ENCODE measurements around the gene RC3H2.
"Not testable (repeated sequence)": the region's sequence is repeated elsewhere in the genome, so short reads cannot be mapped to it uniquely, and the experiment has no call there.

Gene RC3H2

DNA sequence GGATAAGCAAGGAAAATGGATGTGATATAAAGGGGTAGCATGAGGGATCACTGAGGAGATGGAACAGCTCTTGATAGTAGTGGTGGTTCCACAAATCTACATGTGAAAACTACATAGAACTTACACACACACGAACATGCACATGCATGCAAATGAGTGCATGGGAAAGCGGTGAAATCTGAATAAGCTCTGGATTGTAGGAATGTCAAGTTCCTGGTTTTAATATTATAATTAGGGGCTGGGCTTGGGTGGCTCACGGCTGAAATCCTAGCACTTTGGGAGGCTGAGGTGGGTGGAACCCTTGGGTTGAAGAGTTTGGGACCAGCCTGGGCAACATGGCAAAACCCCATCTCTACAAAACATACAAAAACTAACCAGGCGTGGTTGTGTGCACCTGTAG lies 63.7 kb downstream of the RC3H2 start:
- DNase-seq (ENCODE audit: low read depth in 2 of 2) = no peak

DNA sequence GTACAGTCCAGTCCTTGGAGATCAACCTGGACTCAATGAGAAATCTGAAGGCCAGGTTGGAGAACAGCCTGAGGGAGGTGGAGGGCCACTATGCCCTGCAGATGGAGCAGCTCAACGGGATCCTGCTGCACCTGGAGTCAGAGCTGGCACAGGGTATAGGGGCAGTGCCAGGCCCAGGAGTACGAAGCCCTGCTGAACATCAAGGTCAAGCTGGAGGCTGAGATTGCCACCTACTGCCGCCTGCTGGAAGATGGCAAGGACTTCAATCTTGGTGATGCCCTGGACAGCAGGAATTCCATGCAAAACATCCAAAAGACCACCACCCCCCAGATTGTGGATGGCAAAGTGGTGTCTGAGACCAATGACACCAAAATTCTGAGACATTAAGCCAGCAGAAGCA lies 66.7 kb downstream of the RC3H2 start:
- not testable (repeated sequence) for DNase-seq (ENCODE audit: low read depth in 2 of 2)

DNA sequence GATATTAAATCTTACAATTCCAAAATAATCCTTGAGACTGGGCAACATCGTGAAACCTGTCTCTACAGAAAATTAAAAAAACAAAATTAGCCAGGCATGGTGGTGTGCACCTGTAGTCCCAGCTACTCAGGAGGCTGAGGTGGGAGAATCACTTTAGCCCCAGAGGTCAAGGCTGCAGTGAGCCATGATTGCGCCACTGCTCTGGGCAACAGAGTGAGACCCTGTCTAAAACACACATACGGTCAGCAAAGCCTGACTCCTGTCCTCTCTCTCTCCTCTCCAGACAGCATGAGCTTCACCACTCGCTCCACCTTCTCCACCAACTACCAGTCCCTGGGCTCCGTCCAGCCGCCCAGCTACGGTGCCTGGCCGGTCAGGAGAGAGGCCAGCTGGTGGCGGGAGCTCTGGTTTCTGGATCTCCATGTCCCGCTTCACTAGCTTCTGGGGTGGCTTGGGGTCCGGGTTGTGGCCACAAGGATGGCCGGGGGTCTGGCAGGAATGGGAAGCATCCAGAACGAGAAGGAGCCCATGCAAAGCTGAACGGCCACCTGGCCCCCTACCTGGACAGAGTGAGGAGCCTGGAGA lies 67.8 kb downstream of the RC3H2 start:
- no peak for DNase-seq (ENCODE audit: low read depth in 2 of 2)

DNA sequence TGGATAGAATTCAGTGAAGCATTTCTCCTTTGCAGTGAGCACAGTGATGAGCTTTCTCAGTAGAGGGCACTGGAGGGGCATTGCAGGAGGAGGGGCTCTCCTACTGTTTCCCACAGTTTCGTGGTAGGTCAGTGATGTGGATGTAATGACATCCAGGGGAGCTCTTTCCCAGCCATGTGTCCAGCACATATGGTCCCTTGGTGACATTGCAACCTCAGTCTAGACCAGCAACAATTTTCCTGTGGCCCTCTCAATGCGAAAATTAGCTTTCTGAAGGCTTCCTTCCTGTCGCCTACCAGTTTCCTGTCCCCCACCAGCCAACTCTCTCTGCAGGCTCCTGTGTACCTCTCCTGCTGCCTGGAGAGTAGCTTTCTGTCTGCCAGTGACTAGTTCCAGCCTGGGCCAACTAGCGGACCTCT lies 69.8 kb downstream of the RC3H2 start:
- no peak for DNase-seq (ENCODE audit: low read depth in 2 of 2)

DNA sequence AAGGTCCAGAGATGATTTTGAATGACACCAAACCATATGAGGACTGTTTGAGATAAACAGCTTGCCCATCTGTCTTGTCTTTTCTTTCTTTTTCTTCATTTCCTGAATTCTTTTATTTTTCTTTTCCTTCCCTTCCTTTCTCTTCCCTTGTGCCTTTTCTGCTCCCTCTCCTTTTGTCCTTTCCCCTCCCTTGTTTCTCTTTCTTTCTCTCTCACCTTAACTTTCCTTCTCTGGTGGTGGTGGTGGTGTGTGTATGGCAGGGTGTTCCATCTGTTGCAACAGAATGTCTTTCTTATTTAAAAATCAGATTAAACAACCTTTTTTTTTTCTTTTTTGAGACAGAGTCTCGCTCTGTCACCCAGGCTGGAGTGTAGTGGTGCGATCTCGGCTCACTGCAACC lies 73.0 kb downstream of the RC3H2 start:
- no peak for DNase-seq (ENCODE audit: low read depth in 2 of 2)

DNA sequence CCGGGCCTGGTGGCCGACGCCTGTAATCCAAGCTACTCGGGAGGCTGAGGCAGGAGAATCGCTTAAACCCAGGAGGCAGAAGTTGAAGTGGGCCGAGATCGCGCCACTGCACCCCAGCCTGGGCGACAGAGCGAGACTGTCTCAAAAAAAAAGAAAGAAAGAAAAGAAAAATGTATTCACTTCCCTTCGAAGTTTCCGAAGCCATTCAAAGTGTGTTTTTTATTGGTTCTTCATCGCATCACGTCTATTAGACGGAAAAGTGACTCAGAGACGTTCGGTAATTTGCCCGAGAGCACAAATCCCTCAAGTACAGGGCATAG lies 76.2 kb downstream of the RC3H2 start:
- not testable (repeated sequence) for DNase-seq (ENCODE audit: low read depth in 2 of 2)

DNA sequence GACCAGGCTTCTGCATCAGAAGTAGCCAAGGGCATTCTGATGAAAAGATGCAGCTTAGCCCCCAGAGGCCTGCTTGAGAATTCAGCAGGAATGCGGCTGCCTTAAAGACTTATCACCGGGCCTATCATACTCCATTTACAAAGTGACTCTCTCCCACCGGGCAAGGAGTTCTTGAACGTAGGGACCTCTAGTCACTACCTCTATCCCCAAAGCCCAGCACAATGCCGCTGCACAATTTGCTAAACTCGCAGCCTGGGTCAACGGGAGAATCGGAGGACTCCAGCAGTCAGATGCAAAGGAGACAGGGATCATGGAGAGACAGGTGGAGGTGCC lies 77.4 kb downstream of the RC3H2 start:
- DNase-seq (ENCODE audit: low read depth in 2 of 2) = no peak

DNA sequence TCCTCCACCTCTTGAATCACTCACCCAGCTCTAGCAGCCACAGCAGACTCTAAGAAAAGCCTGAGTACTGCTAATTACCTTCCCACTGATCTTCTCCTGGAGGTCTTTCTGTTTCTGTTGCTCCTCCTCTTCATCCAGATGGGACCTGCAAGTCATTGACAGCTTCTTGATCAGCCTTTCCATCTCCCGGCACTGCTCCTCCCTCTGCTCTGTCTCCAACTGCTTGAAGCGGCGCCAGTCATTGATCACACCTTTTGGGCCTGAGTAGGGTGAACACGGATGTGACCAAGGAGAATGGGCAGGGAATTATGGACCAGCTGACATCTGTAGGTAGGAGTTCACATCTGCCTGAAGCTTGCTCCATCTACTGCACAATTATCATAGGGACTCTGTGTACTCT lies 82.2 kb downstream of the RC3H2 start:
- DNase-seq (ENCODE audit: low read depth in 2 of 2) = no peak

DNA sequence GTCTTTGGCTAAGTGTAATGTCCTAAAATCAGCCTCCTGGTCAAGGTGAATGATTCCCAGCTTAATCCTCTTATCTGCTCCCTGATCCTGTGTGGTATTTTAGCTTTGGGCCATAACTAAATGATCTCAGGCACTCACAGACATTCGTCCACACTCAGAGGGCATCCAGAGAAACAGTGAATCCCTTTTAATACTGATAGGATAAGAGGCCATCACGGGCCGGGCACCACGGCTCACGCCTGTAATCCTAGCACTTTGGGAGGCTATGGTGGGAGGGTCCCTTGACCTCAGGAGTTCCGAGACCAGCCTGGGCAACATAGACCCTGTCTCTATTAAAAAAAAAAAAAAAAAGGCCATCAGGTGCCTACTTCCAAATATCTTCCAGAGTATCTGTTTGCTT lies 83.1 kb downstream of the RC3H2 start:
- DNase-seq (ENCODE audit: low read depth in 2 of 2) = no peak

DNA sequence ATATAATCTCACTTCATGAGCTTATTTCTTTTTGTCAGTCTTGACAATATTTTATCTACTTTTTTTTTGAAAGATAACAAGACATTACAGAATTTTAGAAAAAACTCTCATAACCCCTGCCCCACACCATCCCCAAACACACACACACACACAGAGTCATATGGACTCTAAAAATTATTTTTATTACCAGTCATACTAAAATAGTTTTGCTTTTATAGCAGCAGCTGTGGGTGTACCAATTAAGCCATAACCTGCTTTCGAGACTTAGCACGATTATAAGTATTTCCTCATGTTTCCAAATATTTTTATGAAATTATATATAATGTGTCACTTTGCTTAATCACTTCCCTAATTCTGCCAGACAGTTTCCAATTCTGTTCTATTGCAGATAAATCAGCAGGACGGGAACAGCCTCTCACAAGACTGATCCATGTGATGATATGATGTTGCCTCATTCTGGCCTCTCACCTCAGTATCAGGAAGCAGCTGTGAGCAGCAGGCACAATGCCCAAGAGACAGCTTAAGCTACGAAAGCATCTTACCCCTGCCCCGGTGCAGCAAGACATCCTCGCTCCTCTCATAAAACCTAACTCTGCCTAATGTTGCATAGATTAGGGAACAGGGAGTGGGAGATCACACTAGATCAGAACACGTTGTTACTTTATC lies 83.7 kb downstream of the RC3H2 start:
- DNase-seq (ENCODE audit: low read depth in 2 of 2) = no peak

DNA sequence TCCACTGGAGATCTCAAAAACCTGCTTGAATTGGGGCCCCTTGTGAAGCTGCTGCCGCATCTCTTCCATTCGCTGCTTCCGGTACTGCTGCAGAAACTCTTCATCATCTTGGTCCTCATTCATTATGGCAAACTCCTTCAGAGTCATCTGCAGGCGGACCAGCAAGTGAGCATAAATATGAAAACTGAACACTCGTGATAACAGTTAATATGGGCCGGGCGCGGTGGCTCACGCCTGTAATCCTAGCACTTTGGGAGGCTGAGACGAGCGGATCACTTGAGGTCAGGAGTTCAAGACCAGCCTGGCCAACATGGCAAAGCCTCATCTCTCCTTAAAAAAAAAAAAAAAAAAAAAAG lies 84.7 kb downstream of the RC3H2 start:
- no peak for DNase-seq (ENCODE audit: low read depth in 2 of 2)

DNA sequence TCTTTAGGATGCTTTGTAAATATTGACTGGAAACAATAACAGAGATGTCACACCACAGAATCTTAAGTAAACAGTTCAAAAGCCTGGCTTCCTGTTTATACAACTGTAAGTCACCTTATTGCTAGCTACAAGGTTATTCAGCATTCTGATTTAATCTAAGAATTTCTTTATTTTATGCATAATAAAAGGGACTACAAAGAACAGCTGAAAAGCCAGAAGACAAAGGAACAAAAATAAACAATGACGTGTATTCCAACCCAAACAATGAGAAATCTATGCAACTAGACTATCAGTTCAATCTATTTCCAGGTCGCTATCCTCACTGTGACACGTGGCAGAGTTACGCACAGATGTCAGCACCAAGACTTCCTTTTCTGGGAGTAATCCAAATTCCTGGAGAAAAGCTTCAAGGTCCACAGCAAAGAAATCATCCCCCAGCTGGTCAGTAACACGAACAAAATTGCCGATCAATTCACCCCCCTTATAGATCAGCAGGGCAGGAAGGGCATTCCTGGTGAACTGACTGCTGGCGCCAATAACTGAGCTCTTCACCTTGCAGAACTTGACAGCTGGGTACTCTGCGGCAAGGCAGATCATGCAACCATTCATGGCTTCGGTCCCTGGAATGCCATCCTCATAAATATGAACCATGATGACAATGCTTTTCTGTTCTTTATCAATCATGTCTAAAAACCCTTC lies 85.2 kb downstream of the RC3H2 start:
- no peak for DNase-seq (ENCODE audit: low read depth in 2 of 2)

DNA sequence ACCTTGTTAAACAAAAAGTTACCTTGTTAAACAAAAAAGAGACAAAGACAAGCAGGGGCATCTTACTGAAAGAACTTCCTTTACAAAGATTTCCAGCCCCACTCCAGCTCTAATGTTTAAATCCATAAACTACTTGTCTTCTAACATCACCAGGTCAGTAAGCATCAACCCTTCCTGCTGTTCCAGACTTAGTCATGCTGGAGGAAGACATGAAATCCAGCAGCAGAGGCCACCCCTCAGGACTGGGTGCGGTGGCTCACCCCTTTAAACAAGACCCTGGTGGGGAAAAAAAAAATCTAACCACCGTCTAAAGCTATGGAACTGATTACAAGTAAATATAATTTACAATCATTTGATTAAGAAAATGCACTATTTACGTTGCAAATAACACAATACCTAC lies 85.8 kb downstream of the RC3H2 start:
- DNase-seq (ENCODE audit: low read depth in 2 of 2) = no peak

DNA sequence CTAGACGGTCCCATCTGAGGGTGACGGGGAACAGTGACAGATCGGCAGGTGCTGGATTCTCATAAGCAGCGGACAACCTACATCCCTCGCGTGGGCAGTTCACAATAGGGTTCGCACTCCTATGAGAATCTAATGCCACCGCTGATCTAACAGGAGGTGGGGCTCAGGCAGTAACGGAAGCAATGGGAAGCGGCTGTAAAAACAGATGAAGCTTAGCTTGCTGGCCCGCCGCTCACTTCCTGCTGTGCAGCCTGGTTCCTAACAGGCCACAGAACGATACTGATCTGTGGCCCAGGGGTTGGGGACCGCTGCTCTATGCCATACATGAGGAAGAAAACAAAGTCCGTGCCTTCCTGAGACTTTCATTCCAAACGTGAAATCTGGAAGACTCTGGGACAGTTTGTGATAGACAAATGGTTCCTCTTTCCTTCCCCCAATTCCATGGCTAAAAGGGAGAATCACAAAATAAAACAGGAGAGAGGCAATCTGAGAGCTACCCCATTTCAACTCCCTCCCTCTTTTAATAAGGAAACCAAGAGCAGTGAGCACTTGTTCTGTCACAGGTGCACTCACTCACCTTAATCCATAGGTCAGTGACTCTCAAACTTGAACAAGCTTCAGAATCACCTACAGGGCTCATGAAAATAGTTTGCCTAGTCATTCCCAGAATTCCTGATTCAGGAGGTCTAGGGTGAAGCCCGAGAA lies 88.8 kb downstream of the RC3H2 start:
- DNase-seq (ENCODE audit: low read depth in 2 of 2) = peak in 1 of 2 donors; percentile 15

DNA sequence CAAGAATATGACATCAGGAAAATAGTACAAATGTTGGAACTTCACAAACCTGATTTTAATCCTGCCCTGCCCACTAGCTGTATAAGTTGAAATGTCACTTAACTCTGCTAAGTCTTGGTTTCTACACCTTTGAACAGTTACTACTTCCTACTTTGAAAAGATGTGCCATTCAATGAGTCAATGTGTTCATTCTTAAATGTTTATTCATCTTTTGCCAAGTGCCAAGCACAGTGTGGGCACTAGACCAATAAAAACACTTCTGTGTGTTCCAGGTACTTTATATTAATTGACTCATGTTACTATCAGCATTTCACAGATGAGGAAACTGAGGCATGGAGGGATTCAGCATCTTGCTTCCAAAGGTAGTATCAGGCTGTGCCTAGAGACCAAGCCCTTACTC lies 89.6 kb downstream of the RC3H2 start:
- DNase-seq (ENCODE audit: low read depth in 2 of 2) = no peak

DNA sequence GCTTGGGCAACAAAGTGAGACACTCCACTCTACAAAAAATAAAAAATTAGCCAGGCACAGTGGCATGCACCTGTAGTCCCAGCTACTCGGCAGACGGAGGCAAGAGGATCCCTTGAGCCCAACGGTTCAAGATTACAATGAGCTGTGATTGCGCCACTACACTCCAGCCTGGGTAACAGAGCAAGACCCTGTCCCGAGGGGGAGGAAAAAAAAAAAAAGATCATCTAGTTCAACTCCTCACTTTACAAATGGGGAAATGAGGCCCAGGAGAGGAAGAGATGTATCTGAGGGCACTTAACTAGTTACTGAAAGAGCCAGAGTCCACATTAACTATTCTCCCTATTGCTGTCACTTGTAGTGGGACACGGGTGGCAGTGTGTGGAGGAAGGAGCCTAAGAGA lies 90.6 kb downstream of the RC3H2 start:
- no peak for DNase-seq (ENCODE audit: low read depth in 2 of 2)

DNA sequence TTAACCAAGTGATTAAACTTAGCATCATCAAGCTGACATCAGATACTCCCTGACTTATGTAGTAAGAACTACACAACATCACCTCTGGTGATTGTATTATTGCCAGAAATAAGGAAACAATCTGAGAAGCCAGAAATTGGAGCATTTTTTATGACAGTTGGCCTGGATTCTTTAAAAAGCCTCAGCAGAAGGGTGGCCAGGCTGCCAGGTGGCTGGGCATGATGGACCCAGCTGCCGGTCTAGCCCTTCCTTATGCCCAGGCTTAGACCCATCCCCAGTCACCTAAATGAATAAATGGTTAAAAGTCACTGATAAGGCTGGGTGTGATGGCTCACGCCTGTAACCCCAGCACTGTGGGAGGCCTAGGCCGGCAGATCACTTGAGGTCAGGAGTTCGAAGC lies 92.4 kb downstream of the RC3H2 start:
- DNase-seq (ENCODE audit: low read depth in 2 of 2) = no peak

DNA sequence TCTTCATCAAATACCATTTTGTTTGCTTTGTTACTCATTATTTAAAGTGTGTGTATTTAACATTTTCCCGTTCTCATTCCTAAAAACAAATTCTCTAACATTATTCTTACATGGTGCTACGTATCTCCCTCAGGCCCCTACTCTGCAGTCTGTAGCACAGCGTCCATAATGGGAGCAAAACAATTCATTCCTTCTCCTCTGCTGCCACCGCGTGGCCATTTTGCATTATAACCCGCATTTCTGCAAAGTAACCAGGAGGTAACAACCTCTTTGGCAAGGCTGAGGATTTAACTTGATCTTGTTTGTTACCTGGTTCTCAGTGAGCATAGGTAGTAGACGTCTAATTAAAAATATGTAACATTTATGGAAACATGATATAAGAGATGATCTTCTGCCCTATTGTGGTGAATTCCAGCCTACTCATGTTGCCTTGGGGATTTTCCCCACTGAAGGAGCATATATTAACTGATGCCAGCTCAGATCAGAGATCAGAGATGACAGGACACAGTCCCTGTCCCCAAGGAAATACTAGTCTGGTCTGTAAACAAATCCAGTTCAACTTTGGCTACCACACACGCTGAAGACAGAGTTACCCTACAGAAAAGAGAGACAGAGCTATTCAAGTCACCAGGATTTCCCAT lies 94.7 kb downstream of the RC3H2 start:
- DNase-seq (ENCODE audit: low read depth in 2 of 2) = peak; percentile 66 to 68

DNA sequence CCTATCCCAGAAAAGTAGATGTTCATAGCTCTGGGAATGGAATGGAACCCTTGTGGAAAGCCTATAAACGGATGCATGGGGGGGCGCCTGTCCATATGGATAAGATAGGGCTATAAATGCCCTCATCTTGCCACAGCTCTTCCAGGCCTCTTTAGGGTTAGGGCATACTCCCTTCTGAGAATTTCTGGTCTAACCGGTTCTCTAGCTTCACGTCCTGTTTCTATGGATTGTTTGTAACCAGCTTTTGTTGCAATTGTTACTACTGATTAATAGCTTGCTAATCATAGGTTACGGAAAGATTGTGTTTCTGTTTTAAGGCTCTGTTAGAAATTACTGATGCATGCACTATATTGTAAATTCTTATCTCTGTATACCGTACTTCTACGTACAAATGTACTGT lies 95.9 kb downstream of the RC3H2 start:
- not testable (repeated sequence) for DNase-seq (ENCODE audit: low read depth in 2 of 2)

DNA sequence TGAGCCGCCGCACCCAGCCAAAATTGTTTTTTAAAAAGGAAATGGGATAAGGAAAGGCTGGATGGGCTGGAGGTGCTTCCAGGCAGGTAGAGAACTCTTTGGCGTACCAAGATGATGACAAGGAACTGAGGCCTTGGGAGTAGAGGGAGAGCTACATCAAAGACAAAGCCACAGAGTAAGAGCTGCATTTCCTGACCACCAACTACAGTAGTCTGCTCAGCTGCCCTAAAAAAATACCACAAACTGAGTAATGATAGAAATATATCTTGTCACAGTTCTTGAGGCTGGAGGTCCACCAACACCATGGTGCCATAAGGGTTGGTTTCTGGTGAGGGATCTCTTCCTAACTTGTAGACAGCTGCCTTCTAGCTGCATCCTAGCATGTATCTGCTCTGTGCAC lies 97.0 kb downstream of the RC3H2 start:
- no peak for DNase-seq (ENCODE audit: low read depth in 2 of 2)

DNA sequence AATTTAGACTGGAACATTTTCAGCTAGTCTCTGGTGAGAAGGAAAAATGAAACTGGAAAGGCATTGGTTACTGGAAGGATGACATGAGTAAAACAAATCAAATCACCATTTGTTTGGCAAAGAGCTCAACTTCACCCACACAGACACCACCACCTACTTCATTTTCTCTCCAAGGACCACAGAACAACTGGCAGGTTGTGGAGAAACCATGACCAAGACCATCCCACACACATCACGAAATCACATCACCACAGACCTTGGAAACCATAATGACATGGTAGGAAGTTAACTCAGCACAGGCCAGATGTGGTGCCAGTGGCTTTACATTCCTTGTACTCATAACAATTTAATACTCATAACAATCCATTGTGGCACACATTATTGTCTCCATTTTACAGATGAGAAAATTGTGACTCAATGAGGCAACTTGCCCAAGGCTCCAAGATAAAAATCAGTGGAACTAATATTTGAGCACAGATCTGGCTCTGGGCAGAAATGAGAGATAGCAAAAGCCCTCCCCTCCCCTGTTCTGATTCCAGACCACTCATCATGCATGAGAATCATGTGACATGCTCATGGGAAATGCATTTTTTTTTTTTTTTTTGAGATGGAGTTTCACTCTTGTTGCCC lies 97.8 kb downstream of the RC3H2 start:
- peak in 1 of 2 donors; percentile 23 for DNase-seq (ENCODE audit: low read depth in 2 of 2)

DNA sequence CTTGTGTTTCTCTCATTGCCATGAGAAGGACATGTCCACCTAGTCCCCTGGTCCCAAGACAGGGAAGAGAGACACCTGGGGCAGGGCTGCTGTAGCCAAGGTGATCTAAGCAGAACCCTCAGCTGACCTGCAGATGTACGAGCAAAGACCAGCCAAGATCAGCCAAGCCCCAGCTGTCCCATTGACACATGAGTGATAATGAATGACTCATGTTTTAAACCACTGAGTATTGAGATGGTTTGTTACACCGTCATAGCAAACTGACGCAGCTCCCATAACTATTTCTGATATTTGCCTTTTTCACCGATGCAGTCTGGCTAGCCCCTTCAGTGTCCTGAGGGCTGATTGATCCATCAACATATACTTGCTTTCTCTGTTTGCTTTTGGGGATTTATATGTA lies 98.5 kb downstream of the RC3H2 start:
- no peak for DNase-seq (ENCODE audit: low read depth in 2 of 2)
